ENCODE measurements around the gene TMSB15C.

DNA sequence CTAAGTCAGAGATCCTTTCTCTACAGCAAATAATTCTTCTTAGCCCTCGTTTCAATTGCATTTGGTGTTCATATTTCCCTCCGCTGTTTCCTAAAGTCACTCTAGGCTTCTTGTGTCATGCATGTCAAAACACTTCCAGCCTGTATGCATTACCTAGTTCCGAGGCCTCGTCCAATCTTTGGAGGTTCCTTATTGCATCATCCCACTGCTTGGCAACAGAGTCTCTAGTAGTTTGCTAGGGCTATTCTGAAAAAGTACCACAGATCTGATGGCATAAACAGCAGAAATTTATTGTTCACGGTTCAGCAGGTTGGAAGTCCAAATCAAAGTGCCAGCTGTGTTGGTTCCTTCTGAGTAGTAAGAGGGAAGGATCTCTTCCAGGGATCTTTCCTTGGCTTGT, 30.4 kb downstream of the TMSB15C start:
- TF ChIP-seq POLR2A (IDR thresholded peaks at IDR 0.05; ENCODE audit: low read depth, low read length) (no peak), MYC (IDR thresholded peaks at IDR 0.05; ENCODE audit: low read depth, low read length) (no peak), EZH2 (IDR thresholded peaks at IDR 0.05; ENCODE audit: borderline replicate concordance, low read depth, low read length, severe bottlenecking) (no peak), POLR2AphosphoS5 (IDR thresholded peaks at IDR 0.05; ENCODE audit: insufficient read depth, low read depth, low read length) (no peak), GATA2 (IDR thresholded peaks at IDR 0.05; ENCODE audit: insufficient read depth, insufficient read length, low read depth, low read length) (no peak)
- TF ChIP-seq, protein P1, sequence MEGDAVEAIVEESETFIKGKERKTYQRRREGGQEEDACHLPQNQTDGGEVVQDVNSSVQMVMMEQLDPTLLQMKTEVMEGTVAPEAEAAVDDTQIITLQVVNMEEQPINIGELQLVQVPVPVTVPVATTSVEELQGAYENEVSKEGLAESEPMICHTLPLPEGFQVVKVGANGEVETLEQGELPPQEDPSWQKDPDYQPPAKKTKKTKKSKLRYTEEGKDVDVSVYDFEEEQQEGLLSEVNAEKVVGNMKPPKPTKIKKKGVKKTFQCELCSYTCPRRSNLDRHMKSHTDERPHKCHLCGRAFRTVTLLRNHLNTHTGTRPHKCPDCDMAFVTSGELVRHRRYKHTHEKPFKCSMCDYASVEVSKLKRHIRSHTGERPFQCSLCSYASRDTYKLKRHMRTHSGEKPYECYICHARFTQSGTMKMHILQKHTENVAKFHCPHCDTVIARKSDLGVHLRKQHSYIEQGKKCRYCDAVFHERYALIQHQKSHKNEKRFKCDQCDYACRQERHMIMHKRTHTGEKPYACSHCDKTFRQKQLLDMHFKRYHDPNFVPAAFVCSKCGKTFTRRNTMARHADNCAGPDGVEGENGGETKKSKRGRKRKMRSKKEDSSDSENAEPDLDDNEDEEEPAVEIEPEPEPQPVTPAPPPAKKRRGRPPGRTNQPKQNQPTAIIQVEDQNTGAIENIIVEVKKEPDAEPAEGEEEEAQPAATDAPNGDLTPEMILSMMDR (IDR thresholded peaks at IDR 0.05; ENCODE audit: extremely low read depth in 1 of 2, insufficient read depth in 1 of 2, low read depth in 1 of 2, low read length in 2 of 2), result no peak
- TF ChIP-seq, protein P2, sequence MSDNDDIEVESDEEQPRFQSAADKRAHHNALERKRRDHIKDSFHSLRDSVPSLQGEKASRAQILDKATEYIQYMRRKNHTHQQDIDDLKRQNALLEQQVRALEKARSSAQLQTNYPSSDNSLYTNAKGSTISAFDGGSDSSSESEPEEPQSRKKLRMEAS (IDR thresholded peaks at IDR 0.05; ENCODE audit: insufficient read depth, insufficient read length), result no peak

Measured in endothelial cell of umbilical vein (primary cell).